Measurements from ENCODE around the gene C5. TPM values are rescaled to one million over a fixed set of nuclear protein-coding genes. Genes with fewer than 3 reads are reported as not detected.
A peak's percentile ranks its signal among the peaks of the same experiment; 100 is the strongest.
"Not testable (repeated sequence)": the region's sequence is repeated elsewhere in the genome, so short reads cannot be mapped to it uniquely, and the experiment has no call there.

C5 gene
- polyA plus RNA-seq, 1 donor: 25.9 TPM

- peaks cover 12% of the 10 kb centered on the region for H3K4me1 ChIP-seq (ENCODE audit: control insufficient read depth, insufficient read depth, low read length)
- H3K4me3 ChIP-seq (ENCODE audit: low read length): no peak overlapping the region
- no peaks in the 10 kb centered on the region for H3K27me3 ChIP-seq (ENCODE audit: control insufficient read depth, insufficient read depth, low read length)
- peak; percentile 58 to 78 for DNase-seq
- peaks cover 7% of the 10 kb centered on the region for H3K9me3 ChIP-seq (ENCODE audit: control insufficient read depth, low read depth, low read length)
- no CpG with 5 or more reads among the region's 4 CpGs for WGBS (ENCODE audit: insufficient coverage, low lambda C conversion rate)
- no peak overlapping the region for H3K27ac ChIP-seq (ENCODE audit: low read length)
- H3K36me3 ChIP-seq (ENCODE audit: control insufficient read depth, insufficient read depth, low read length): no peaks in the 10 kb centered on the region
Observed at GRCh38 chr9:121053544-121053943, 3.5 kb upstream of the C5 start.

- no peaks in the 10 kb centered on the region for H3K36me3 ChIP-seq (ENCODE audit: control insufficient read depth, insufficient read depth, low read length)
- H3K4me1 ChIP-seq (ENCODE audit: control insufficient read depth, insufficient read depth, low read length): peaks cover 8% of the 10 kb centered on the region
- no peaks in the 10 kb centered on the region for H3K27me3 ChIP-seq (ENCODE audit: control insufficient read depth, insufficient read depth, low read length)
- DNase-seq: no peak
- H3K9me3 ChIP-seq (ENCODE audit: control insufficient read depth, low read depth, low read length): no peaks in the 10 kb centered on the region
- peak overlapping the region; percentile 40 for H3K4me3 ChIP-seq (ENCODE audit: low read length)
- no peak overlapping the region for H3K27ac ChIP-seq (ENCODE audit: low read length)
Observed at GRCh38 chr9:121048618-121049017, 1.5 kb downstream of the C5 start.

- DNase-seq: no peak
- Histone ChIP-seq H3K36me3 (ENCODE audit: control insufficient read depth, insufficient read depth, low read length) (no peaks in the 10 kb centered on the region), H3K9me3 (ENCODE audit: control insufficient read depth, low read depth, low read length) (no peaks in the 10 kb centered on the region), H3K27ac (ENCODE audit: low read length) (no peak overlapping the region), H3K4me1 (ENCODE audit: control insufficient read depth, insufficient read depth, low read length) (peaks cover 3% of the 10 kb centered on the region), H3K4me3 (ENCODE audit: low read length) (no peak overlapping the region), H3K27me3 (ENCODE audit: control insufficient read depth, insufficient read depth, low read length) (no peaks in the 10 kb centered on the region)
- no CpG with 5 or more reads among the region's 2 CpGs for WGBS (ENCODE audit: insufficient coverage, low lambda C conversion rate)
Observed at GRCh38 chr9:121048175-121048574, 1.9 kb downstream of the C5 start.

- no peak overlapping the region for H3K27ac ChIP-seq (ENCODE audit: low read length)
- no peaks in the 10 kb centered on the region for H3K27me3 ChIP-seq (ENCODE audit: control insufficient read depth, insufficient read depth, low read length)
- H3K36me3 ChIP-seq (ENCODE audit: control insufficient read depth, insufficient read depth, low read length): peaks cover 3% of the 10 kb centered on the region
- H3K4me1 ChIP-seq (ENCODE audit: control insufficient read depth, insufficient read depth, low read length): no peaks in the 10 kb centered on the region
- H3K4me3 ChIP-seq (ENCODE audit: low read length): no peak overlapping the region
- H3K9me3 ChIP-seq (ENCODE audit: control insufficient read depth, low read depth, low read length): no peaks in the 10 kb centered on the region
- DNase-seq: no peak
Observed at GRCh38 chr9:121038804-121039203, 11.3 kb downstream of the C5 start.

- WGBS (ENCODE audit: insufficient coverage, low lambda C conversion rate): 100% methylated on average over 2 of the region's 2 CpGs
Observed at GRCh38 chr9:121038362-121038761, 11.7 kb downstream of the C5 start.

DNA sequence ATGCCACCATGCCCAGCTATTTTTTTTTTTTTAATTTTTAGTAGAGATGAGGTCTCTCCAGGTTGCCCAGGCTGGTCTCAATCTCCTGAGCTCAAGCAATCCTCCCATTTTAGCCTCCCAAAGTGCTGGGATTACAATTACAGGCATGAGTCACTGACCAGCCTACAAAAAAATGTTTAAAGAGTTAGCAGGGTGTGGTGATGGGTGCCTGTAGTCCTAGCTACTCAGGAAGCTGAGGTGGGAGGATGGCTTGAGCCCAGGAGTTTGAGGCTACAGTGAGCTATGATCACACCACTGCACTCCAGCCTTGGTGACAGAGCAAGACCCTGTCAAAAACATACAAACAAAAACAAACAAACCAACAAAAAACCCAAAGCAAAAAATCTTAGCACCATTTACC, 14.4 kb downstream of the C5 start:
- H3K36me3 ChIP-seq (ENCODE audit: control insufficient read depth, insufficient read depth, low read length); H3K27me3 ChIP-seq (ENCODE audit: control insufficient read depth, insufficient read depth, low read length); H3K9me3 ChIP-seq (ENCODE audit: control insufficient read depth, low read depth, low read length); H3K27ac ChIP-seq (ENCODE audit: low read length); H3K4me1 ChIP-seq (ENCODE audit: control insufficient read depth, insufficient read depth, low read length); DNase-seq; H3K4me3 ChIP-seq (ENCODE audit: low read length): not testable (repeated sequence)

More at GRCh38 chr9:121038362-121038761, 11.7 kb downstream of the C5 start:
- H3K36me3 ChIP-seq (ENCODE audit: control insufficient read depth, insufficient read depth, low read length): peaks cover 3% of the 10 kb centered on the region
- no peak overlapping the region for H3K4me3 ChIP-seq (ENCODE audit: low read length)
- H3K27me3 ChIP-seq (ENCODE audit: control insufficient read depth, insufficient read depth, low read length): no peaks in the 10 kb centered on the region
- H3K4me1 ChIP-seq (ENCODE audit: control insufficient read depth, insufficient read depth, low read length): no peaks in the 10 kb centered on the region
- no peak overlapping the region for H3K27ac ChIP-seq (ENCODE audit: low read length)
- no peaks in the 10 kb centered on the region for H3K9me3 ChIP-seq (ENCODE audit: control insufficient read depth, low read depth, low read length)
- DNase-seq: no peak

GRCh38 chr9:121034529-121034928, 15.5 kb downstream of the C5 start:
- WGBS (ENCODE audit: insufficient coverage, low lambda C conversion rate): 40% methylated on average over 2 of the region's 2 CpGs

GRCh38 chr9:121029469-121029868, 20.6 kb downstream of the C5 start:
- Histone ChIP-seq H3K4me3 (ENCODE audit: low read length) (no peak overlapping the region), H3K4me1 (ENCODE audit: control insufficient read depth, insufficient read depth, low read length) (peaks cover 4% of the 10 kb centered on the region), H3K9me3 (ENCODE audit: control insufficient read depth, low read depth, low read length) (no peaks in the 10 kb centered on the region), H3K27me3 (ENCODE audit: control insufficient read depth, insufficient read depth, low read length) (no peaks in the 10 kb centered on the region), H3K36me3 (ENCODE audit: control insufficient read depth, insufficient read depth, low read length) (peaks cover 9% of the 10 kb centered on the region), H3K27ac (ENCODE audit: low read length) (no peak overlapping the region)
- WGBS (ENCODE audit: insufficient coverage, low lambda C conversion rate): no CpG with 5 or more reads among the region's 1 CpG
- DNase-seq: no peak

More at GRCh38 chr9:121034529-121034928, 15.5 kb downstream of the C5 start:
- Histone ChIP-seq H3K4me3 (ENCODE audit: low read length) (no peak overlapping the region), H3K36me3 (ENCODE audit: control insufficient read depth, insufficient read depth, low read length) (peaks cover 8% of the 10 kb centered on the region), H3K4me1 (ENCODE audit: control insufficient read depth, insufficient read depth, low read length) (no peaks in the 10 kb centered on the region), H3K9me3 (ENCODE audit: control insufficient read depth, low read depth, low read length) (no peaks in the 10 kb centered on the region), H3K27ac (ENCODE audit: low read length) (no peak overlapping the region), H3K27me3 (ENCODE audit: control insufficient read depth, insufficient read depth, low read length) (no peaks in the 10 kb centered on the region)
- no peak for DNase-seq

DNA sequence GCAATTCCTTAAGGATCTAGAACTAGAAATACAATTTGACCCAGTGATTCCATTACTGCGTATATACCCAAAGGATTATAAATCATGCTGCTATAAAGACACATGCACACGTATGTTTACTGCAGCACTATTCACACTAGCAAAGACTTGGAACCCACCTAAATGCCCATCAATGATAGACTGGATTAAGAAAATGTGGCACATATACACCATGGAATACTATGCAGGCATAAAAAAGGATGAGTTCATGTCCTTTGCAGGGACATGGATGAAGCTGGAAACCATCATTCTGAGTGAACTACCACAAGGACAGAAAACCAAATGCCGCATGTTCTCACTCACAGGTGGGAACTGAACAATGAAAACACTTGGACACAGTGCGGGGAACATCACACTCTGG, 21.8 kb downstream of the C5 start:
- not testable (repeated sequence) for H3K4me3 ChIP-seq (ENCODE audit: low read length); H3K27ac ChIP-seq (ENCODE audit: low read length); DNase-seq; H3K27me3 ChIP-seq (ENCODE audit: control insufficient read depth, insufficient read depth, low read length); H3K9me3 ChIP-seq (ENCODE audit: control insufficient read depth, low read depth, low read length); H3K4me1 ChIP-seq (ENCODE audit: control insufficient read depth, insufficient read depth, low read length)
- peaks cover 12% of the 10 kb centered on the region for H3K36me3 ChIP-seq (ENCODE audit: control insufficient read depth, insufficient read depth, low read length)
- WGBS (ENCODE audit: insufficient coverage, low lambda C conversion rate): 100% methylated on average over 1 of the region's 4 CpGs

DNA sequence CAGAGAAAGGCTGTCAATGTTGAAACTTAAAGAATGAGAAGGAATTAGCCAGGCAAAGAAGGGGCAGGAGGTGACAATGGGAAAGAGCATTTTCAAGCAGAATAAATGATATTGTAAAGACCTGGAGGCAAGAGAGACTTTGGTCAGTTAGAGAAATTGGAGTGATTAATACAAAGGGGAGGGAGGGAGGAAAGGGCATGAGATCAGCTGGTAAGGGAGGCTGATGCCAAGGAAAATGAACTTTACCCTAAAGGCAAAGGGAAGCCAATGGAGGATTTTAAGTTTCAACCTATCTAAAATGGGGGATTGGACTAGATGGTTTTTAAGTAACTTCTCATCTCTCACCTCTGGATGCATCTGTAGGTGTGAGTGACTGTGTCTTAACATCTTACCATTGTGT, 23.3 kb downstream of the C5 start:
- Histone ChIP-seq H3K36me3 (ENCODE audit: control insufficient read depth, insufficient read depth, low read length) (peaks cover 14% of the 10 kb centered on the region), H3K4me3 (ENCODE audit: low read length) (no peak overlapping the region), H3K9me3 (ENCODE audit: control insufficient read depth, low read depth, low read length) (no peaks in the 10 kb centered on the region), H3K27ac (ENCODE audit: low read length) (no peak overlapping the region), H3K27me3 (ENCODE audit: control insufficient read depth, insufficient read depth, low read length) (no peaks in the 10 kb centered on the region), H3K4me1 (ENCODE audit: control insufficient read depth, insufficient read depth, low read length) (peaks cover 4% of the 10 kb centered on the region)
- peak; percentile 18 to 49 for DNase-seq

- no peaks in the 10 kb centered on the region for H3K9me3 ChIP-seq (ENCODE audit: control insufficient read depth, low read depth, low read length)
- H3K4me3 ChIP-seq (ENCODE audit: low read length): no peak overlapping the region
- peaks cover 4% of the 10 kb centered on the region for H3K4me1 ChIP-seq (ENCODE audit: control insufficient read depth, insufficient read depth, low read length)
- no peak for DNase-seq
- no CpG with 5 or more reads among the region's 3 CpGs for WGBS (ENCODE audit: insufficient coverage, low lambda C conversion rate)
- no peak overlapping the region for H3K27ac ChIP-seq (ENCODE audit: low read length)
- peaks cover 13% of the 10 kb centered on the region for H3K36me3 ChIP-seq (ENCODE audit: control insufficient read depth, insufficient read depth, low read length)
- no peaks in the 10 kb centered on the region for H3K27me3 ChIP-seq (ENCODE audit: control insufficient read depth, insufficient read depth, low read length)
Observed at GRCh38 chr9:121026260-121026691, 23.8 kb downstream of the C5 start.
